ENCODE measurements around the gene UBR4. TPM values are rescaled to one million over a fixed set of nuclear protein-coding genes. Genes with fewer than 3 reads are reported as not detected.
"Not testable (repeated sequence)": the region's sequence is repeated elsewhere in the genome, so short reads cannot be mapped to it uniquely, and the experiment has no call there.

Gene UBR4
- total RNA-seq, 2 experiments from 2014 or later = 116 to 125 TPM

DNA sequence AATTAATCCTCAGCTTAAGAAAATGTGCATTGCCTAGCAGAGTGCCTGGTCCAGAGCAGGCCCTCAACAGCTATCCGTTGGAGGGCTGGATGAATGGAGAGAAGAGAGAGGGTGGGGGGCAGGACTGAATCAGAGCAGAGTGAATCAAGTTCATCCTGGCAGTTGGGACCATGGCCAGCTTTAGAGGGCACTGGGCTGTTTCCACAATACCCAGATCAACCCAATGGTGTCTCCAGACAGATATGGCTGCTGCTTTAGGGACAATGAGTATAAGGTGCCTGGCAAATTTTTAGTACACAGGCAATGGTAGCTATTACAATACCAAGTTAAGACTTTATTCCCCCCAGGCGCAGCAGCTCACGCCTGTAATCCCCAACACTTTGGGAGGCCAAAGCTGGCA is 24.2 kb upstream of the UBR4 start:
- ChIA-PET POLR2A (interaction anchor here (0.6 to 1.3 kb wide), 2 partner anchors 13 to 23 kb away, joined by 3 read pairs; no protein-coding TSS in a partner anchor), CTCF (no interaction called here)
- H3K4me1 Mint-ChIP-seq (ENCODE audit: low read depth) = no peaks in the 10 kb centered on the region
- no peaks in the 10 kb centered on the region for H3K9me3 Mint-ChIP-seq
- no peaks in the 10 kb centered on the region for H3K27me3 ChIP-seq (ENCODE audit: control insufficient read depth in 1 of 2, insufficient read depth in 2 of 2, low read length in 2 of 2)
- no peaks in the 10 kb centered on the region for H3K4me1 ChIP-seq (ENCODE audit: insufficient read depth, low read length)
- peaks cover 83% of the 10 kb centered on the region for H3K36me3 ChIP-seq (ENCODE audit: insufficient read depth, low read length)
- no peak overlapping the region for H3K27ac ChIP-seq (ENCODE audit: low read depth in 1 of 2, low read length in 2 of 2)
- no peak for ATAC-seq (ENCODE audit: poor library complexity)
- H3K27me3 Mint-ChIP-seq = no peaks in the 10 kb centered on the region
- intact Hi-C loops (cut with DNase I, micrococcal nuclease) = no loop called here
- peaks cover 72% of the 10 kb centered on the region for H3K36me3 Mint-ChIP-seq (ENCODE audit: low read depth)
- DNase-seq = no peak
- no peak overlapping the region for H3K4me3 Mint-ChIP-seq
- H3K4me3 ChIP-seq (ENCODE audit: low read length) = no peak overlapping the region
- no peaks in the 10 kb centered on the region for H3K9me3 ChIP-seq (ENCODE audit: control insufficient read depth in 1 of 2, insufficient read depth in 1 of 2, low read length in 2 of 2)
- H3K27ac Mint-ChIP-seq = no peak overlapping the region
- TF ChIP-seq, protein P1, sequence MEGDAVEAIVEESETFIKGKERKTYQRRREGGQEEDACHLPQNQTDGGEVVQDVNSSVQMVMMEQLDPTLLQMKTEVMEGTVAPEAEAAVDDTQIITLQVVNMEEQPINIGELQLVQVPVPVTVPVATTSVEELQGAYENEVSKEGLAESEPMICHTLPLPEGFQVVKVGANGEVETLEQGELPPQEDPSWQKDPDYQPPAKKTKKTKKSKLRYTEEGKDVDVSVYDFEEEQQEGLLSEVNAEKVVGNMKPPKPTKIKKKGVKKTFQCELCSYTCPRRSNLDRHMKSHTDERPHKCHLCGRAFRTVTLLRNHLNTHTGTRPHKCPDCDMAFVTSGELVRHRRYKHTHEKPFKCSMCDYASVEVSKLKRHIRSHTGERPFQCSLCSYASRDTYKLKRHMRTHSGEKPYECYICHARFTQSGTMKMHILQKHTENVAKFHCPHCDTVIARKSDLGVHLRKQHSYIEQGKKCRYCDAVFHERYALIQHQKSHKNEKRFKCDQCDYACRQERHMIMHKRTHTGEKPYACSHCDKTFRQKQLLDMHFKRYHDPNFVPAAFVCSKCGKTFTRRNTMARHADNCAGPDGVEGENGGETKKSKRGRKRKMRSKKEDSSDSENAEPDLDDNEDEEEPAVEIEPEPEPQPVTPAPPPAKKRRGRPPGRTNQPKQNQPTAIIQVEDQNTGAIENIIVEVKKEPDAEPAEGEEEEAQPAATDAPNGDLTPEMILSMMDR (IDR thresholded peaks at IDR 0.05) = no peak

DNA sequence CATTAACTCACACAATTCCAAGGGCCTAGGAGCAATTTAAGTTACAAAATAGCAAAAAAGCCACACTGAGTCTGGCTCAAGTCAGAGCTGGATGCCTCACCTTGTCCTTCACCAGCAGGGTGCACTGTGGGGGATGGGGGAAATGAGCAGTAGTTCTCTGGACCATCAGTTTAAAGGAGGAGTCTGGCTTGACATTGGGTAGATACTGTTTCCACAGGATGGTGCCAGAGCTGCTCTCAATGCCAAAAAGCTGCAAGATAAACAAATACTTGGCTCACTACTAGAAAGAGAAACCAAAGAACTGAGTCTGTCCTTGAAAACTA is 22.4 kb upstream of the UBR4 start:
- intact Hi-C loops (cut with DNase I, micrococcal nuclease) = no loop called here
- Mint-ChIP-seq H3K4me3 (no peak overlapping the region), H3K36me3 (ENCODE audit: low read depth) (peaks cover 72% of the 10 kb centered on the region), H3K9me3 (no peaks in the 10 kb centered on the region), H3K4me1 (ENCODE audit: low read depth) (no peaks in the 10 kb centered on the region), H3K27ac (no peak overlapping the region), H3K27me3 (no peaks in the 10 kb centered on the region)
- no peak for ATAC-seq (ENCODE audit: poor library complexity)
- TF ChIP-seq, protein P1 (IDR thresholded peaks at IDR 0.05) = no peak
- no peaks in the 10 kb centered on the region for H3K27me3 ChIP-seq (ENCODE audit: control insufficient read depth in 1 of 2, insufficient read depth in 2 of 2, low read length in 2 of 2)
- H3K36me3 ChIP-seq (ENCODE audit: insufficient read depth, low read length) = peaks cover 76% of the 10 kb centered on the region
- no peak for DNase-seq
- no peaks in the 10 kb centered on the region for H3K9me3 ChIP-seq (ENCODE audit: control insufficient read depth in 1 of 2, insufficient read depth in 1 of 2, low read length in 2 of 2)
- no peaks in the 10 kb centered on the region for H3K4me1 ChIP-seq (ENCODE audit: insufficient read depth, low read length)
- ChIA-PET CTCF (no interaction called here), POLR2A (no interaction called here)
- no peak overlapping the region for H3K27ac ChIP-seq (ENCODE audit: low read depth in 1 of 2, low read length in 2 of 2)
- H3K4me3 ChIP-seq (ENCODE audit: low read length) = no peak overlapping the region

DNA sequence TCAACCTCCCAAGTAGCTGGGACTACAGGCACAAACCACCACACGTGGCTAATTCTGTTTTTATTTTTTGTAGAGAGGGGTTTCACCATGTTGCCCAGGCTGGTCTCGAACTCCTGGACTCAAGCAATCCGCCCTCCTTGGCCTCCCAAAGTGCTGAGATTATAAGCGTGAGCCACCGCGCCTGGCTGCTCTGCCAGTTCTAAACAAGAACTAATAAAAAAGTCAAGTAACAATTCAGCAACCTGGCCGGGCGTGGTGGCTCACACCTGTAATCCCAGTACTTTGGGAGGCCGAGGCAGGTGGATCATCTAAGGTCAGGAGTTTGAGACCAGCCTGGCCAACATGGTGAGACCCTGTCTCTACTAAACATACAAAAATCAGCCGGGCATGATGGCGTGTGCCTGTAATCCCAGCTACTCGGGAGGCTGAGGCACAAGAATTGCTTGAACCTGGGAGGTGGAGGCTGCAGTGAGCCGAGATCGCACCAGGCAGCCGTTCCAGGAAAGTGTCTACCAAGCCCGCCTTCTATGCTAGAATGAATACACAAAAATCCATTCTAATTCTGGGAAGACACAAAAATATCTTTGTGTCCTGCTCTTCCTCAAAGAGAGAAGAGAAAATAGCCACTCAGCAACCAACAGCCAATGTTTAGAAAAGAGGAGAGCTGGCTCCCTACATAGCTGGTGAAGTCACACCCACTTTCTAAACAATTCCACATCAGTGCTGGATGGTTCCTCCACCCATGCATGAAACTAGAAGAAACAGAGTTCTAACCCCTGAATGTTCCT is 21.9 kb upstream of the UBR4 start:
- H3K36me3 Mint-ChIP-seq (ENCODE audit: low read depth) = peaks cover 72% of the 10 kb centered on the region
- H3K4me3 Mint-ChIP-seq; H3K4me1 ChIP-seq (ENCODE audit: insufficient read depth, low read length); ATAC-seq (ENCODE audit: poor library complexity); H3K27me3 ChIP-seq (ENCODE audit: control insufficient read depth in 1 of 2, insufficient read depth in 2 of 2, low read length in 2 of 2); H3K9me3 Mint-ChIP-seq; H3K27me3 Mint-ChIP-seq; H3K27ac Mint-ChIP-seq; CTCF ChIA-PET; DNase-seq; H3K27ac ChIP-seq (ENCODE audit: low read depth in 1 of 2, low read length in 2 of 2); H3K9me3 ChIP-seq (ENCODE audit: control insufficient read depth in 1 of 2, insufficient read depth in 1 of 2, low read length in 2 of 2); H3K4me3 ChIP-seq (ENCODE audit: low read length); intact Hi-C loops (cut with DNase I, micrococcal nuclease); POLR2A ChIA-PET; H3K4me1 Mint-ChIP-seq (ENCODE audit: low read depth): not testable (repeated sequence)
- peaks cover 76% of the 10 kb centered on the region for H3K36me3 ChIP-seq (ENCODE audit: insufficient read depth, low read length)

DNA sequence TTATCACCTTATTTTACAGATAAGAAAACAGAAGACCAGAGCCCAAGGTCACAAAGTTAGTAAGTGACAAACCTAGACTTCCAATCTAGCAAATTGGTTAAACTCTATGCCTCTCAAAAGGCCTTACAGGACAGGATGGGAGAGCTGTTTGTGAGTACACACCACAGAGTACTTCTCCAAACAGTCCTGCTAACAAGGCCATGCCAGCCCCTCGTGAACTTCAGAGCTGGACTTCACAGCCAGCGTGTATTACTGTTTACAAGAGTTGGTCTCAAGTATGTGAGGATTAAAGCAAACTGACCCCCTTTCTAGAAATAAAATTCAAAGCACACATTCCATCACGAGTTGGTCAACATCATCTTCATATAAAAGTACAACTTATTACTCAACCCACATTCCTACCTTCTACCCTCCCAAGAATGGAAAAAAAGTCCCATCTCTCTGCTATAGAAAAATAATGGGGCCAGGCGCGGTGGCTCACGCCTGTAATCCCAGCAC is 19.8 kb upstream of the UBR4 start:
- Mint-ChIP-seq H3K27ac (no peak overlapping the region), H3K4me1 (ENCODE audit: low read depth) (no peaks in the 10 kb centered on the region), H3K9me3 (no peaks in the 10 kb centered on the region), H3K4me3 (no peak overlapping the region), H3K27me3 (no peaks in the 10 kb centered on the region), H3K36me3 (ENCODE audit: low read depth) (peaks cover 85% of the 10 kb centered on the region)
- TF ChIP-seq, protein P1 (IDR thresholded peaks at IDR 0.05) = no peak
- Histone ChIP-seq H3K4me1 (ENCODE audit: insufficient read depth, low read length) (no peaks in the 10 kb centered on the region), H3K9me3 (ENCODE audit: control insufficient read depth in 1 of 2, insufficient read depth in 1 of 2, low read length in 2 of 2) (no peaks in the 10 kb centered on the region), H3K36me3 (ENCODE audit: insufficient read depth, low read length) (peaks cover 85% of the 10 kb centered on the region), H3K4me3 (ENCODE audit: low read length) (no peak overlapping the region), H3K27ac (ENCODE audit: low read depth in 1 of 2, low read length in 2 of 2) (no peak overlapping the region), H3K27me3 (ENCODE audit: control insufficient read depth in 1 of 2, insufficient read depth in 2 of 2, low read length in 2 of 2) (no peaks in the 10 kb centered on the region)
- no peak for DNase-seq
- POLR2A ChIA-PET = no interaction called here
- ATAC-seq (ENCODE audit: poor library complexity) = no peak
- CTCF ChIA-PET = no interaction called here
- intact Hi-C loops (cut with DNase I, micrococcal nuclease) = no loop called here

All from CD4-positive, alpha-beta T cell (primary cell).